HEK293 (cell line): ENCODE results near the gene CYP27C1.

Experiments
- CTCF ChIA-PET: fragments of 350-600 bp; formaldehyde crosslinking; extraction: SDS; loops from one replicate; lab custom pipeline; 2021; ENCODE audit warnings: antibody characterized with exemption; lab: Yijun Ruan, JAX
- POLR2A ChIA-PET: fragments of 300-600 bp; formaldehyde crosslinking; extraction: SDS; loops from one replicate; lab custom pipeline; 2020; ENCODE audit warnings: antibody characterized with exemption, inconsistent platforms; lab: Yijun Ruan, JAX
- H3K27ac ChIP-seq: fragments of 200-500 bp; sonication (Bioruptor generic); 2 replicates; pipeline ENCODE4 v1.5.1; 2014; ENCODE audit warnings: low read depth, low read length, control low read depth, inconsistent platforms; ENCODE audit errors: extremely low read depth
- H3K36me3 ChIP-seq, 2 experiments: fragments of 200-500 bp in 1 of 2; sonication (Bioruptor generic) in 1 of 2; 1 replicate in 1 of 2; 2 replicates in 1 of 2; pipeline ENCODE4 v1.5.1; 2014 to 2017; ENCODE audit warnings: inconsistent platforms in 2 of 2, low read length in 2 of 2; ENCODE audit not compliant: control insufficient read depth in 2 of 2, insufficient read depth in 1 of 2
- H3K4me1 ChIP-seq: fragments of 200-500 bp; sonication (Bioruptor generic); 2 replicates; pipeline ENCODE4 v1.5.1; 2014; ENCODE audit warnings: mild to moderate bottlenecking, low read length, inconsistent platforms; ENCODE audit not compliant: control insufficient read depth, insufficient read depth
- H3K4me3 ChIP-seq: 2 replicates; pipeline ENCODE4 v1.5.1; 2011; ENCODE audit warnings: low read depth, mild to moderate bottlenecking, control low read depth, low read length, moderate library complexity
- H3K9me3 ChIP-seq: fragments of 200-500 bp; sonication (Bioruptor generic); 2 replicates; pipeline ENCODE4 v1.5.1; 2014; ENCODE audit warnings: low read depth, low read length, inconsistent platforms; ENCODE audit not compliant: control insufficient read depth, insufficient read depth
- BCL11A ChIP-seq: fragments of 450-650 bp; formaldehyde crosslinking; IDR thresholded peaks from 2 replicates; pipeline ENCODE4 v1.5.1; 2016; ENCODE audit warnings: low read depth, missing biosample characterization, missing genetic modification characterization
- CTCF ChIP-seq: fragments of 450-650 bp; formaldehyde crosslinking; IDR thresholded peaks from 2 replicates; pipeline ENCODE4 v1.5.1; 2016; ENCODE audit warnings: missing biosample characterization, missing genetic modification characterization
- MZF1 ChIP-seq: fragments of 450-650 bp; formaldehyde crosslinking; IDR thresholded peaks from 2 replicates; pipeline ENCODE4 v1.5.1; 2017; ENCODE audit warnings: missing biosample characterization, missing genetic modification characterization, borderline replicate concordance
- OSR2 ChIP-seq: fragments of 450-650 bp; formaldehyde crosslinking; IDR thresholded peaks from 2 replicates; pipeline ENCODE4 v1.5.1; 2016; ENCODE audit warnings: missing biosample characterization, missing genetic modification characterization
- PRDM10 ChIP-seq: fragments of 450-650 bp; formaldehyde crosslinking; IDR thresholded peaks from 2 replicates; pipeline ENCODE4 v1.5.1; 2016; ENCODE audit warnings: missing biosample characterization, missing genetic modification characterization
- ZFP41 ChIP-seq: fragments of 450-650 bp; formaldehyde crosslinking; IDR thresholded peaks from 2 replicates; pipeline ENCODE4 v1.5.1; 2016; ENCODE audit warnings: missing biosample characterization, missing genetic modification characterization, borderline replicate concordance
- ZNF132 ChIP-seq: fragments of 450-650 bp; formaldehyde crosslinking; IDR thresholded peaks from 2 replicates; pipeline ENCODE4 v1.5.1; 2017; ENCODE audit warnings: missing biosample characterization, missing genetic modification characterization, borderline replicate concordance
- ZNF146 ChIP-seq: fragments of 450-650 bp; formaldehyde crosslinking; IDR thresholded peaks from 2 replicates; pipeline ENCODE4 v1.5.1; 2016; ENCODE audit warnings: missing biosample characterization, missing genetic modification characterization
- ZNF48 ChIP-seq: fragments of 450-650 bp; formaldehyde crosslinking; IDR thresholded peaks from 2 replicates; pipeline ENCODE4 v1.5.1; 2016; ENCODE audit warnings: missing biosample characterization, missing genetic modification characterization
- ZNF530 ChIP-seq: fragments of 450-650 bp; formaldehyde crosslinking; IDR thresholded peaks from 2 replicates; pipeline ENCODE4 v1.5.1; 2016; ENCODE audit warnings: low read depth, missing biosample characterization, missing genetic modification characterization
- ZNF544 ChIP-seq: fragments of 450-650 bp; formaldehyde crosslinking; IDR thresholded peaks from 2 replicates; pipeline ENCODE4 v1.5.0; 2017; ENCODE audit warnings: missing biosample characterization, missing genetic modification characterization
- ZNF549 ChIP-seq: fragments of 450-650 bp; IDR thresholded peaks from 2 replicates; pipeline ENCODE4 v1.5.1; 2018; ENCODE audit warnings: missing biosample characterization, missing genetic modification characterization, mild to moderate bottlenecking, inconsistent platforms, moderate library complexity
- ZNF654 ChIP-seq: fragments of 450-650 bp; formaldehyde crosslinking; IDR thresholded peaks from 2 replicates; pipeline ENCODE4 v1.5.1; 2016; ENCODE audit warnings: low read depth, missing biosample characterization, missing genetic modification characterization
- ZNF677 ChIP-seq: fragments of 450-650 bp; IDR thresholded peaks from 2 replicates; pipeline ENCODE4 v1.5.0; 2018; ENCODE audit warnings: missing biosample characterization, mild to moderate bottlenecking, missing genetic modification characterization, moderate library complexity
- ZNF792 ChIP-seq: fragments of 450-650 bp; formaldehyde crosslinking; IDR thresholded peaks from 2 replicates; pipeline ENCODE4 v1.5.1; 2016; ENCODE audit warnings: missing biosample characterization, missing genetic modification characterization

The CYP27C1 gene

GRCh38 chr2:127196998-127197397 lies 23.1 kb downstream of the CYP27C1 start:
- ChIA-PET CTCF (interaction anchor here (0.6 to 1.7 kb wide), 49 partner anchors 9 to 620 kb away, joined by 3 to 28 read pairs (median 4); partner anchors contain the start of gene ERCC3), POLR2A (interaction anchor here (1.5 kb wide), 1 partner anchor 97 kb away, joined by 9 read pairs; the partner anchor contains the start of gene ERCC3)
- H3K36me3 ChIP-seq = peaks cover 0 to 3% of the 10 kb centered on the region in 2 experiments; a peak in 1 of 3 replicates
- H3K27ac ChIP-seq = no peak overlapping the region
- H3K4me1 ChIP-seq = no peaks in the 10 kb centered on the region
- no peak overlapping the region for H3K4me3 ChIP-seq
- H3K9me3 ChIP-seq = no peaks in the 10 kb centered on the region
- TF ChIP-seq ZNF549 (tag by site-specific recombination) = no peak
- TF ChIP-seq CTCF (tag by site-specific recombination) = 0 out of 2 replicates have a peak, but pooled peaks have one; percentile 17
- TF ChIP-seq OSR2 = no peak
- TF ChIP-seq ZNF530 (tag by site-specific recombination) = no peak
- no peak for TF ChIP-seq ZFP41
- no peak for TF ChIP-seq ZNF544 (tag by site-specific recombination)
- TF ChIP-seq MZF1 (tag by site-specific recombination) = no peak
- TF ChIP-seq PRDM10 (tag by site-specific recombination) = 0 out of 2 replicates have a peak, but pooled peaks have one; percentile 20
- no peak for TF ChIP-seq ZNF677 (tag by site-specific recombination)
- peak; percentile 43 for TF ChIP-seq ZNF654 (tag by site-specific recombination)
- TF ChIP-seq, all 188 proteins: peak for 3

- no peaks in the 10 kb centered on the region for H3K4me1 ChIP-seq
- no peaks in the 10 kb centered on the region for H3K9me3 ChIP-seq
- TF ChIP-seq BCL11A (tag by site-specific recombination) (no peak), ZNF146 (0 out of 2 replicates have a peak, but pooled peaks have one; percentile 14)
- H3K27ac ChIP-seq = no peak overlapping the region
- no peak overlapping the region for H3K4me3 ChIP-seq
- peaks cover 0 to 3% of the 10 kb centered on the region in 2 experiments; a peak in 1 of 3 replicates for H3K36me3 ChIP-seq
- CTCF ChIA-PET = interaction anchor here (0.7 to 1.7 kb wide), 21 partner anchors 14 to 620 kb away, joined by 3 to 28 read pairs (median 4); partner anchors contain the start of gene ERCC3
- POLR2A ChIA-PET = interaction anchor here (1.5 kb wide), 1 partner anchor 98 kb away, joined by 9 read pairs; the partner anchor contains the start of gene ERCC3
These were observed 23.6 kb downstream of the CYP27C1 start for GRCh38 chr2:127196549-127196948.

GRCh38 chr2:127195140-127196074 lies 24.7 kb downstream of the CYP27C1 start:
- CTCF ChIA-PET = interaction anchor here (0.6 kb wide), 2 partner anchors 279 to 692 kb away, joined by 3 read pairs; no protein-coding TSS in a partner anchor

More at GRCh38 chr2:127195140-127196074, 24.7 kb downstream of the CYP27C1 start:
- Histone ChIP-seq H3K4me1 (no peaks in the 10 kb centered on the region), H3K4me3 (no peak overlapping the region), H3K36me3 (peaks cover 0 to 3% of the 10 kb centered on the region in 2 experiments; a peak in 1 of 3 replicates), H3K9me3 (no peaks in the 10 kb centered on the region), H3K27ac (no peak overlapping the region)
- POLR2A ChIA-PET = no interaction called here
- no peak for TF ChIP-seq ZNF792
- no peak for TF ChIP-seq ZNF48 (tag by site-specific recombination)
- TF ChIP-seq ZNF132 (tag by site-specific recombination) = no peak
